H1 (cell line): ENCODE measurements around the gene ZCCHC17. TPM values are rescaled to one million over a fixed set of nuclear protein-coding genes. Genes with fewer than 3 reads are reported as not detected.

Experiments used
- CTCF ChIA-PET: fragments of 300-600 bp; sonication (Branson Sonifier 250); formaldehyde crosslinking; loops from one replicate; lab custom pipeline; 2021; ENCODE audit not compliant: partially characterized antibody; lab: Charles Lee
- POLR2A ChIA-PET: fragments of 300-600 bp; sonication (Branson Sonifier 250); formaldehyde crosslinking; loops from one replicate; lab custom pipeline; 2021; ENCODE audit warnings: inconsistent platforms; ENCODE audit not compliant: partially characterized antibody; lab: Charles Lee
- DNase-seq, 2 experiments: peaks; one replicate each; pipeline versions ENCODE4 v3.0.0 to v3.0.0-alpha.2; 2010 to 2022; ENCODE audit warnings: low spot score in 2 of 2, low read depth in 1 of 2, mixed read lengths in 1 of 2
- FAIRE-seq: peaks from 2 replicates; lab custom pipeline; 2011; peaks lifted over from hg19 to GRCh38; lab: Jason Lieb, UNC
- H2AFZ ChIP-seq: 2 replicates; pipeline ENCODE4 v1.8.1; 2012; ENCODE audit warnings: low read length, inconsistent platforms
- H2AK5ac ChIP-seq: 2 replicates; pipeline ENCODE4 v1.6.1; 2013; ENCODE audit warnings: low read depth, low read length
- H2BK120ac ChIP-seq: replicated peaks from 2 replicates; pipeline ENCODE3; 2013; ENCODE audit warnings: low read depth, low read length, inconsistent platforms
- H2BK12ac ChIP-seq: 2 replicates; pipeline ENCODE4 v1.6.1; 2013; ENCODE audit warnings: low read depth, low read length
- H2BK15ac ChIP-seq: 2 replicates; pipeline ENCODE4 v1.6.1; 2013; ENCODE audit warnings: low read length
- H2BK20ac ChIP-seq: 2 replicates; pipeline ENCODE4 v1.6.1; 2013; ENCODE audit warnings: low read length
- H2BK5ac ChIP-seq: 2 replicates; pipeline ENCODE4 v1.6.1; 2013; ENCODE audit warnings: low read depth, low read length
- H3K14ac ChIP-seq: 2 replicates; pipeline ENCODE4 v1.6.1; 2013; ENCODE audit warnings: inconsistent platforms; ENCODE audit not compliant: insufficient read length
- H3K18ac ChIP-seq: 2 replicates; pipeline ENCODE4 v1.6.1; 2013; ENCODE audit warnings: low read length; ENCODE audit errors: extremely low read depth
- H3K23ac ChIP-seq: 2 replicates; pipeline ENCODE4 v1.6.1; 2013; ENCODE audit warnings: inconsistent platforms; ENCODE audit not compliant: insufficient read length
- H3K23me2 ChIP-seq: 2 replicates; pipeline ENCODE4 v1.6.1; 2013; ENCODE audit warnings: low read depth, low read length
- H3K27ac ChIP-seq: 2 replicates; pipeline ENCODE4 v1.6.1; 2011; ENCODE audit warnings: low read depth, low read length, inconsistent platforms
- H3K27me3 ChIP-seq, 4 experiments: replicated peaks in 1 of 4; 1 replicate in 1 of 4; 2 replicates in 3 of 4; pipeline versions ENCODE4 v1.6.1 to v1.8.1; 2011 to 2013; ENCODE audit warnings: low read length in 3 of 4, mild to moderate bottlenecking in 3 of 4, inconsistent platforms in 2 of 4, mixed read lengths in 2 of 4, moderate library complexity in 1 of 4; ENCODE audit not compliant: control insufficient read depth in 3 of 4, insufficient read depth in 3 of 4; ENCODE audit errors: extremely low read depth in 1 of 4
- H3K36me3 ChIP-seq, 4 experiments: 2 replicates each; pipeline versions ENCODE4 v1.6.1 to v1.8.1; 2011 to 2013; ENCODE audit warnings: mild to moderate bottlenecking in 4 of 4, low read length in 3 of 4, moderate library complexity in 2 of 4, control low read depth in 1 of 4, inconsistent platforms in 1 of 4; ENCODE audit not compliant: insufficient read depth in 4 of 4, control insufficient read depth in 2 of 4
- H3K4ac ChIP-seq: replicated peaks from 2 replicates; pipeline ENCODE3; 2013; ENCODE audit warnings: low read length, low read depth, mixed read lengths, inconsistent platforms; ENCODE audit not compliant: insufficient read length
- H3K4me1 ChIP-seq, 4 experiments: replicated peaks in 1 of 4; 1 replicate in 1 of 4; 2 replicates in 3 of 4; pipeline versions ENCODE4 v1.6.1 to v1.8.1; 2011 to 2013; ENCODE audit warnings: low read length in 3 of 4, inconsistent platforms in 2 of 4, mixed read lengths in 1 of 4; ENCODE audit not compliant: insufficient read depth in 4 of 4, control insufficient read depth in 3 of 4
- H3K4me2 ChIP-seq, 2 experiments: 2 replicates each; pipeline versions ENCODE4 v1.6.1 to v1.8.1; 2011 to 2013; ENCODE audit warnings: low read depth in 2 of 2, low read length in 2 of 2, control low read depth in 1 of 2, inconsistent platforms in 1 of 2, mild to moderate bottlenecking in 1 of 2; ENCODE audit not compliant: insufficient read depth in 1 of 2
- H3K4me3 ChIP-seq, 4 experiments: fragments of 200-600, 300-600 bp in 1 of 4; sonication (generic), shearing (Covaris generic), sonication (Bioruptor Twin) in 1 of 4; 2 replicates each; pipeline versions ENCODE4 v1.5.1 to v1.8.1; 2011 to 2016; ENCODE audit warnings: low read length in 4 of 4, low read depth in 3 of 4, control low read depth in 2 of 4, inconsistent platforms in 2 of 4, mild to moderate bottlenecking in 2 of 4, mixed read lengths in 1 of 4, moderate library complexity in 1 of 4; ENCODE audit not compliant: insufficient read depth in 2 of 4; ENCODE audit errors: extremely low read depth in 1 of 4
- H3K56ac ChIP-seq: replicated peaks from 2 replicates; pipeline ENCODE3; 2013; ENCODE audit warnings: low read depth, mild to moderate bottlenecking, mixed read lengths, low read length, inconsistent platforms; ENCODE audit not compliant: insufficient read length
- H3K79me1 ChIP-seq: 2 replicates; pipeline ENCODE4 v1.6.1; 2013; ENCODE audit warnings: low read depth, low read length, control low read depth
- H3K79me2 ChIP-seq, 2 experiments: 2 replicates each; pipeline versions ENCODE4 v1.6.1 to v1.8.1; 2012 to 2013; ENCODE audit warnings: low read length in 2 of 2, mild to moderate bottlenecking in 2 of 2, inconsistent platforms in 1 of 2; ENCODE audit not compliant: insufficient read depth in 2 of 2, control insufficient read depth in 1 of 2
- H3K9ac ChIP-seq, 4 experiments: replicated peaks in 1 of 4; 1 replicate in 1 of 4; 2 replicates in 3 of 4; pipeline versions ENCODE4 v1.6.1 to v1.8.1; 2011 to 2013; ENCODE audit warnings: low read depth in 3 of 4, low read length in 3 of 4, control low read depth in 2 of 4, mild to moderate bottlenecking in 2 of 4, moderate library complexity in 2 of 4, inconsistent platforms in 1 of 4; ENCODE audit errors: extremely low read depth in 1 of 4
- H3K9me3 ChIP-seq, 2 experiments: 2 replicates each; pipeline versions ENCODE4 v1.6.1 to v1.8.1; 2012 to 2013; ENCODE audit warnings: mild to moderate bottlenecking in 2 of 2, moderate library complexity in 2 of 2, control low read depth in 1 of 2, inconsistent platforms in 1 of 2, low read depth in 1 of 2, low read length in 1 of 2, mixed read lengths in 1 of 2; ENCODE audit not compliant: insufficient read depth in 2 of 2
- H4K20me1 ChIP-seq, 2 experiments: replicated peaks in 1 of 2; 2 replicates each; pipeline versions ENCODE3 to v1.8.1; 2011 to 2013; ENCODE audit warnings: inconsistent platforms in 2 of 2, low read length in 2 of 2, mild to moderate bottlenecking in 1 of 2; ENCODE audit not compliant: insufficient read depth in 2 of 2, control insufficient read depth in 1 of 2
- H4K5ac ChIP-seq: 2 replicates; pipeline ENCODE4 v1.6.1; 2013; ENCODE audit warnings: low read length, low read depth, mixed read lengths, inconsistent platforms; ENCODE audit not compliant: insufficient read length
- H4K8ac ChIP-seq: 2 replicates; pipeline ENCODE4 v1.8.0; 2013; ENCODE audit warnings: mild to moderate bottlenecking, moderate library complexity, low read length, inconsistent platforms; ENCODE audit not compliant: insufficient read depth; ENCODE audit errors: extremely low read depth
- H4K91ac ChIP-seq: replicated peaks from 2 replicates; pipeline ENCODE3; 2013; ENCODE audit warnings: low read length, mixed read lengths, inconsistent platforms; ENCODE audit not compliant: insufficient read length
- CHD1 ChIP-seq: IDR thresholded peaks from 2 replicates; pipeline ENCODE4 v1.6.1; 2012; ENCODE audit warnings: low read depth, low read length, improper control_type of control experiment
- FOSL1 ChIP-seq: IDR thresholded peaks from 2 replicates; pipeline ENCODE4 v1.6.1; 2011; ENCODE audit warnings: mild to moderate bottlenecking, low read depth, low read length, moderate library complexity; ENCODE audit not compliant: insufficient read depth
- HDAC6 ChIP-seq: IDR thresholded peaks from one replicate; pipeline ENCODE4 v1.7.1; 2012; ENCODE audit warnings: low read depth, mild to moderate bottlenecking, inconsistent platforms, low read length, moderate library complexity
- JUND ChIP-seq: IDR thresholded peaks from 2 replicates; pipeline ENCODE4 v1.6.1; 2011; ENCODE audit warnings: mild to moderate bottlenecking, improper control_type of control experiment, low read length
- KDM4A ChIP-seq: IDR thresholded peaks from one replicate; pipeline ENCODE4 v1.7.1; 2012; ENCODE audit warnings: low read depth, mild to moderate bottlenecking, moderate library complexity, low read length, inconsistent platforms; ENCODE audit not compliant: severe bottlenecking
- KDM5A ChIP-seq: fragments of 200-600 bp; IDR thresholded peaks from 2 replicates; pipeline ENCODE4 v1.7.1; 2012; ENCODE audit warnings: mild to moderate bottlenecking, low read length, inconsistent platforms, mixed read lengths
- USF2 ChIP-seq: IDR thresholded peaks from 2 replicates; pipeline ENCODE4 v1.6.1; 2011; ENCODE audit warnings: low read length, improper control_type of control experiment
- WGBS, 2 experiments: shearing (Covaris generic) in 1 of 2; methylation state at CpG; one replicate each; pipeline versions ENCODE4 v1.1.6 to v1.1.7; 2013 to 2015; ENCODE audit warnings: low lambda C conversion rate in 2 of 2, mixed read lengths in 2 of 2, inconsistent platforms in 1 of 2, low coverage in 1 of 2, missing lambda C conversion rate in 1 of 2; ENCODE audit not compliant: insufficient replicate concordance in 2 of 2, insufficient coverage in 1 of 2, insufficient read length in 1 of 2; ENCODE audit errors: extremely low coverage in 1 of 2, missing lambda C conversion rate in 1 of 2; 5-methylcytosine and 5-hydroxymethylcytosine counted together
- polyA plus RNA-seq, 7 experiments: library from polyadenylated mRNA; depleted of rRNA in 3 of 7; stranded (reverse) in 5 of 7; unstranded in 2 of 7; fragments of >200 nt in 5 of 7; fragments of 200-250 nt in 2 of 7; gene quantifications; 1 replicate in 5 of 7; 2 replicates in 1 of 7; 4 replicates in 1 of 7; pipeline versions ENCODE4 v1.2.1 to v1.2.3, GENCODE V29; 2011 to 2013; ENCODE audit warnings: missing spikeins in 2 of 7, mixed read lengths in 2 of 7
- total RNA-seq: library from RNA; stranded (reverse); fragmentation: NEBNext Ultra II Directional; extraction: Animal tissue kit (Norgen Biotek cat#: 25700); gene quantifications from 2 replicates; pipeline ENCODE4 v1.2.1, GENCODE V29; 2021

The ZCCHC17 gene
- total and polyA plus RNA-seq, 2 of the 8 experiments (the other 6 are each of a cell fraction or from before 2014, with no cell fraction given): 51.6 to 59.3 TPM

GRCh38 chr1:31297277-31298247 is 730 bp downstream of the ZCCHC17 start:
- H3K79me2 ChIP-seq: peaks cover 22 to 83% of the 10 kb centered on the region in 2 experiments
- peak overlapping the region; percentile 90 to 99 (median 93) for H3K4me3 ChIP-seq
- no peak for FAIRE-seq
- peaks cover 15% of the 10 kb centered on the region for H3K79me1 ChIP-seq
- 15% methylated on average over 23 of the region's 23 CpGs; no CpG with 5 or more reads in 1 of the 2 experiments for WGBS, 2 experiments
- ChIA-PET POLR2A (interaction anchor here (0.6 to 2.4 kb wide), 33 partner anchors 9 to 465 kb away, joined by 3 to 12 read pairs (median 4); no protein-coding TSS in a partner anchor), CTCF (interaction anchor here (0.9 to 2.2 kb wide), 6 partner anchors 97 to 123 kb away, joined by 3 to 7 read pairs (median 4); no protein-coding TSS in a partner anchor)
- H2BK5ac ChIP-seq: peak overlapping the region; percentile 60
- no peak overlapping the region for H3K56ac ChIP-seq
- no peak overlapping the region for H4K91ac ChIP-seq
- no peak overlapping the region for H4K5ac ChIP-seq
- no peak overlapping the region for H2BK15ac ChIP-seq
- H3K4me2 ChIP-seq: peak overlapping the region; percentile 92 to 97
- peaks cover 0 to 8% (median 4%) of the 10 kb centered on the region in 4 experiments; a peak in 4 of 7 replicates for H3K4me1 ChIP-seq
- H3K9me3 ChIP-seq: no peaks in the 10 kb centered on the region
- H4K8ac ChIP-seq: no peak overlapping the region
- peak overlapping the region; percentile 80 to 92 (median 86) for H3K9ac ChIP-seq
- no peak overlapping the region for H2AK5ac ChIP-seq
- peak overlapping the region; percentile 66 for H3K27ac ChIP-seq
- no peak overlapping the region for H3K4ac ChIP-seq
- TF ChIP-seq HDAC6 (no peak), USF2 (no peak), KDM5A (no peak), FOSL1 (no peak), CHD1 (no peak), JUND (no peak), KDM4A (no peak)
- H3K23ac ChIP-seq: no peak overlapping the region
- H2BK20ac ChIP-seq: no peak overlapping the region
- peaks cover 8% of the 10 kb centered on the region for H3K23me2 ChIP-seq
- peak overlapping the region; percentile 30; the same call in 1 of the 2 replicates for H2BK12ac ChIP-seq
- DNase-seq: no peak
- H3K27me3 ChIP-seq: no peaks in the 10 kb centered on the region
- H3K36me3 ChIP-seq: peaks cover 8 to 23% (median 13%) of the 10 kb centered on the region in 4 experiments
- 0 out of 2 replicates have a peak overlapping the region, but pooled peaks have one; percentile 57 for H3K18ac ChIP-seq
- no peak overlapping the region for H2AFZ ChIP-seq
- no peak overlapping the region for H2BK120ac ChIP-seq
- H3K14ac ChIP-seq: no peak overlapping the region
- H4K20me1 ChIP-seq: peaks cover 0 to 3% of the 10 kb centered on the region in 2 experiments
